ENCODE measurements around the gene CHST11. TPM values are rescaled to one million over a fixed set of nuclear protein-coding genes. Genes with fewer than 3 reads are reported as not detected.

The CHST11 gene
- total RNA-seq, 4 donors from 2014 or later: 5.7 to 15.7 (median 7.1) TPM

DNA sequence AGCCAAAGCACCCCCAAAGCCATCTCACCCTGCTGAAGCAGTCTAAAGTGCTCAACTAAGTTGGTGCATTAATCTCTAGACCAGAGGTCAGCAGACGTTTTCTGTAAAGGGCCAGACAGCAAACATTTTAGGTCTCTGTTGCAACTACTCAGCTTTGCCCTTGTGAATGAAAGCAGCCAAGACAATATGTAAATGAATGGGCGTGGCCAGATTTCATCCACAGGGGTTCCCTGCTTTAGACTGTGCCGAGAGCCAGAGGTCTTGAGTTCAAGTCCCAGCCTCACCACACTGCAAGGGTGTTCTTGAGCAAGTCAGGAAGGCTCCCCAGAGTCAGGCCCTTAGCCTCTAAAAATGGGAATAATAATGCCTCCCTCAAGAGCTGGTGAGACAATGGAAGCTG, 166.2 kb downstream of the CHST11 start:
- Histone ChIP-seq H3K4me1 (peaks cover 0 to 2% (median 0%) of the 10 kb centered on the region in 4 donors), H3K27me3 (no peaks in the 10 kb centered on the region), H3K27ac (replicated peaks in 1 of 4) (no peak overlapping the region), H3K4me3 (no peak overlapping the region), H3K36me3 (no peaks in the 10 kb centered on the region), H3K9me3 (no peaks in the 10 kb centered on the region)
- WGBS: 53% methylated on average over 3 of the region's 3 CpGs
- TF ChIP-seq POLR2AphosphoS5 (IDR thresholded peaks at IDR 0.05) (no peak), EP300 (IDR thresholded peaks at IDR 0.05) (no peak), CTCF (IDR thresholded peaks at IDR 0.05) (no peak)
- DNase-seq (ENCODE audit: extremely low spot score): no peak
- intact Hi-C loops (cut with DNase I): no loop called here

- peaks cover 0 to 2% (median 0%) of the 10 kb centered on the region in 4 donors for H3K4me1 ChIP-seq
- no peak for DNase-seq (ENCODE audit: extremely low spot score)
- TF ChIP-seq CTCF (IDR thresholded peaks at IDR 0.05) (no peak), POLR2AphosphoS5 (IDR thresholded peaks at IDR 0.05) (no peak), POLR2A (IDR thresholded peaks at IDR 0.05; ENCODE audit: low read depth) (no peak), EP300 (IDR thresholded peaks at IDR 0.05) (no peak)
- WGBS: 71% methylated on average over 7 of the region's 7 CpGs
- no peak overlapping the region for H3K27ac ChIP-seq (replicated peaks in 1 of 4)
- intact Hi-C loops (cut with DNase I): no loop called here
- no peak overlapping the region for H3K4me3 ChIP-seq
- H3K9me3 ChIP-seq: no peaks in the 10 kb centered on the region
- H3K27me3 ChIP-seq: no peaks in the 10 kb centered on the region
- no peaks in the 10 kb centered on the region for H3K36me3 ChIP-seq
Observed at GRCh38 chr12:104623883-104624282, 167.1 kb downstream of the CHST11 start.

- intact Hi-C loops (cut with DNase I): no loop called here
- DNase-seq (ENCODE audit: extremely low spot score): no peak
- 90% methylated on average over 6 of the region's 6 CpGs for WGBS
Observed at GRCh38 chr12:104624529-104624928, 167.8 kb downstream of the CHST11 start.

GRCh38 chr12:104626069-104626837, 169.5 kb downstream of the CHST11 start:
- H3K27ac ChIP-seq (replicated peaks in 1 of 4): no peak overlapping the region
- WGBS: 78% methylated on average over 5 of the region's 5 CpGs

More at GRCh38 chr12:104624529-104624928, 167.8 kb downstream of the CHST11 start:
- H3K36me3 ChIP-seq: no peaks in the 10 kb centered on the region
- H3K9me3 ChIP-seq: no peaks in the 10 kb centered on the region
- no peaks in the 10 kb centered on the region for H3K27me3 ChIP-seq
- H3K27ac ChIP-seq (replicated peaks in 1 of 4): no peak overlapping the region
- no peak for TF ChIP-seq CTCF (IDR thresholded peaks at IDR 0.05)
- no peak for TF ChIP-seq POLR2A (IDR thresholded peaks at IDR 0.05; ENCODE audit: low read depth)
- no peak for TF ChIP-seq EP300 (IDR thresholded peaks at IDR 0.05)
- TF ChIP-seq POLR2AphosphoS5 (IDR thresholded peaks at IDR 0.05): no peak
- H3K4me3 ChIP-seq: no peak overlapping the region
- H3K4me1 ChIP-seq: no peaks in the 10 kb centered on the region

More at GRCh38 chr12:104626069-104626837, 169.5 kb downstream of the CHST11 start:
- Histone ChIP-seq H3K9me3 (no peaks in the 10 kb centered on the region), H3K4me1 (no peaks in the 10 kb centered on the region), H3K36me3 (no peaks in the 10 kb centered on the region), H3K4me3 (no peak overlapping the region), H3K27me3 (no peaks in the 10 kb centered on the region)
- intact Hi-C loops (cut with DNase I): no loop called here
- no peak for DNase-seq (ENCODE audit: extremely low spot score)
- TF ChIP-seq POLR2A (IDR thresholded peaks at IDR 0.05; ENCODE audit: low read depth) (no peak), EP300 (IDR thresholded peaks at IDR 0.05) (no peak), POLR2AphosphoS5 (IDR thresholded peaks at IDR 0.05) (no peak), CTCF (IDR thresholded peaks at IDR 0.05) (no peak)

Data from esophagus muscularis mucosa (tissue), 4 donors.